ENCODE measurements around the gene SEC24B.
"Not testable (repeated sequence)": the region's sequence is repeated elsewhere in the genome, so short reads cannot be mapped to it uniquely, and the experiment has no call there.

SEC24B gene

GRCh38 chr4:109432203-109432602 is 1.4 kb upstream of the SEC24B start:
- no peak for DNase-seq (ENCODE audit: extremely low read depth in 1 of 2, low read depth in 1 of 2)

GRCh38 chr4:109432696-109433095 is 919 bp upstream of the SEC24B start:
- no peak for DNase-seq (ENCODE audit: extremely low read depth in 1 of 2, low read depth in 1 of 2)

- DNase-seq (ENCODE audit: extremely low read depth in 1 of 2, low read depth in 1 of 2) = peak in 1 of 2 donors; percentile 10
Observed at GRCh38 chr4:109434007-109434971, 674 bp downstream of the SEC24B start.

GRCh38 chr4:109435635-109436034 is 2.0 kb downstream of the SEC24B start:
- DNase-seq (ENCODE audit: extremely low read depth in 1 of 2, low read depth in 1 of 2) = no peak

GRCh38 chr4:109436504-109436903 is 2.9 kb downstream of the SEC24B start:
- DNase-seq (ENCODE audit: extremely low read depth in 1 of 2, low read depth in 1 of 2) = no peak

GRCh38 chr4:109440948-109441347 is 7.3 kb downstream of the SEC24B start:
- DNase-seq (ENCODE audit: extremely low read depth in 1 of 2, low read depth in 1 of 2) = no peak

- no peak for DNase-seq (ENCODE audit: extremely low read depth in 1 of 2, low read depth in 1 of 2)
Observed at GRCh38 chr4:109441862-109442458, 8.3 kb downstream of the SEC24B start.

GRCh38 chr4:109444182-109444844 is 10.7 kb downstream of the SEC24B start:
- no peak for DNase-seq (ENCODE audit: extremely low read depth in 1 of 2, low read depth in 1 of 2)

GRCh38 chr4:109447278-109447677 is 13.7 kb downstream of the SEC24B start:
- no peak for DNase-seq (ENCODE audit: extremely low read depth in 1 of 2, low read depth in 1 of 2)

GRCh38 chr4:109451544-109452273 is 18.1 kb downstream of the SEC24B start:
- no peak for DNase-seq (ENCODE audit: extremely low read depth in 1 of 2, low read depth in 1 of 2)

GRCh38 chr4:109453110-109453509 is 19.5 kb downstream of the SEC24B start:
- not testable (repeated sequence) for DNase-seq (ENCODE audit: extremely low read depth in 1 of 2, low read depth in 1 of 2)

- DNase-seq (ENCODE audit: extremely low read depth in 1 of 2, low read depth in 1 of 2) = no peak
Observed at GRCh38 chr4:109462297-109462696, 28.7 kb downstream of the SEC24B start.

- DNase-seq (ENCODE audit: extremely low read depth in 1 of 2, low read depth in 1 of 2) = no peak
Observed at GRCh38 chr4:109462802-109463201, 29.2 kb downstream of the SEC24B start.

GRCh38 chr4:109465069-109465468 is 31.5 kb downstream of the SEC24B start:
- no peak for DNase-seq (ENCODE audit: extremely low read depth in 1 of 2, low read depth in 1 of 2)

- no peak for DNase-seq (ENCODE audit: extremely low read depth in 1 of 2, low read depth in 1 of 2)
Observed at GRCh38 chr4:109469915-109470314, 36.3 kb downstream of the SEC24B start.

GRCh38 chr4:109472343-109472761 is 38.7 kb downstream of the SEC24B start:
- DNase-seq (ENCODE audit: extremely low read depth in 1 of 2, low read depth in 1 of 2) = no peak

GRCh38 chr4:109473824-109474223 is 40.2 kb downstream of the SEC24B start:
- DNase-seq (ENCODE audit: extremely low read depth in 1 of 2, low read depth in 1 of 2) = no peak

GRCh38 chr4:109486007-109486406 is 52.4 kb downstream of the SEC24B start:
- DNase-seq (ENCODE audit: extremely low read depth in 1 of 2, low read depth in 1 of 2) = no peak

GRCh38 chr4:109494563-109494962 is 60.9 kb downstream of the SEC24B start:
- no peak for DNase-seq (ENCODE audit: extremely low read depth in 1 of 2, low read depth in 1 of 2)

GRCh38 chr4:109495514-109495913 is 61.9 kb downstream of the SEC24B start:
- no peak for DNase-seq (ENCODE audit: extremely low read depth in 1 of 2, low read depth in 1 of 2)

GRCh38 chr4:109496875-109497274 is 63.3 kb downstream of the SEC24B start:
- no peak for DNase-seq (ENCODE audit: extremely low read depth in 1 of 2, low read depth in 1 of 2)
